GM19239 (cell line): ENCODE data around the gene AKT3.
"Not testable (repeated sequence)": the region's sequence is repeated elsewhere in the genome, so short reads cannot be mapped to it uniquely, and the experiment has no call there.

ENCODE experiments used
- DNase-seq: peaks from one replicate; pipeline ENCODE4 v3.0.0; 2011; ENCODE audit warnings: low spot score; ENCODE audit not compliant: insufficient read length
- FAIRE-seq: peaks from 2 replicates; lab custom pipeline; 2011; peaks lifted over from hg19 to GRCh38; lab: Jason Lieb, UNC

Gene AKT3

GRCh38 chr1:243842978-243843511, 7.0 kb downstream of the AKT3 start:
- FAIRE-seq (no peak), DNase-seq (no peak)

DNA sequence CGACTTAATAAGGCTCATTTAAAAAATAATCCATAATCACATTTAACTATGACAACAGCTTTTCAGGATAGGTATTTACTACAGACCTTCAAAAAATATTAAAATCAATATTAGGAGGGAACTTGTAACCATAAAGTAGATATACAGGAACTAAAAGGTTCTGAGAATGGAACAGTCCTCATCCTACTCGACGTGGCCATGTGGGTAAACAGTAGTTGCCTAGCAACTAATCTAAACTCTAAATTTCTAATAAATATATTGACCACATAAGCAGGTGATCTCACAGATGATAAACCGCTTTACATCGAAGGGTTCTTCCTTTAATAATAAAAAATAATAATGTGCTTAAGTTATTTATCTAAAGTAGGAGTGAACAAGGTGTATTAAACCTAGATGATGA, 7.9 kb downstream of the AKT3 start:
- no peak for FAIRE-seq
- DNase-seq: no peak

GRCh38 chr1:243841507-243841906, 8.5 kb downstream of the AKT3 start:
- FAIRE-seq (peak; percentile 26), DNase-seq (no peak)

GRCh38 chr1:243837907-243838535, 12.0 kb downstream of the AKT3 start:
- DNase-seq: no peak
- no peak for FAIRE-seq

DNA sequence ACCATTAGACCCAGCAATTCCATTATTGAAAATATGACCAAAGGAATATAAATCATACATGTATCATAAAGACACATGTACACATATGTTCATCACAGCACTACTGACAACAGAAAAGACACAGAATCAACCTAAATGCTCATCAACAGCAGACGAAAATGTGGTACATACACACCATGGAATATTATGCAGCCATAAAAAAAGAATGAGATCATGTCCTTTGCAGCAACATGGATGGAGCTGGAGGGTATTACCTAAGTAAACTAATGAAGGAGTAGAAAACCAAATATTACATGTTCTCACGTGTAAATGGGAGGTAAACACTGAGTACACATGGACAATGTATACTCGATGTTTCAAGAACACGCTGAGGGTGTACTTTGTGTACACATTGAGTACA, 15.9 kb downstream of the AKT3 start:
- DNase-seq (no peak), FAIRE-seq (no peak)

- FAIRE-seq (peak; percentile 39), DNase-seq (no peak)
These were observed 18.6 kb downstream of the AKT3 start for GRCh38 chr1:243831463-243831862.

DNA sequence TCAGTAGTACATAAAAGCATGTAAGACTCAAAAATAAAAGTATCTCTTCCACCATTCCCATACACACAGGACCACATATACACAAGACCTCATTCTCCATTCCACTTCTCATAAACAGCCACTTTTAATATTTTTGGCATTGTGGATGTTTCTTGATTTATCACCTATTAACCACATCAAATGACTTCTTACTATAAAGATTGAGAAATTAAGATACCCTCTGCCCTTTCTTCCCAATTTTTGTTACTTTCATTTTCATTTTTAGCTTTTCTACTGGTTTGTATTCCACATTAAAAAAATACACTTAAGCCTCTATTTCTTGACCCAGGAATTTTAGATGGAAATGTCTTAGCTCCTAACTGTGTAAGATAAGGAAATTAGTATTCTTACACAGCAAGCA, 22.8 kb downstream of the AKT3 start:
- DNase-seq (no peak), FAIRE-seq (peak; percentile 66)

DNA sequence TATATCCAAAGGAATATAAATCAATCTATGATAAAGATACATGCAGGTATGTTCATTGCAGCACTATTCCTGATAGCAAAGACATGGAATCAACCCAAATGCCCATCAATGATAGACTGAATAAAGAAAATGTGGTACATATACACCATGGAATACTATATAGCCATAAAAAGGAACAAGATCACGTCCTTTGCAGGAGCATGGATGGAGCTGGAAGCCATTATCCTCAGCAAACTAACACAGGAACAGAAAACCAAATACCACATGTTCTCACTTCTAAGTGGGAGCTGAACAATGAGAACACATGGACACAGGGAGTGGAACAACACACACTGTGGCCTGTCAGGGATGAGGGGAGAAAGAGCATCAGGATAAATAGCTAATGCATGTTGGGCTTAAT, 25.1 kb downstream of the AKT3 start:
- not testable (repeated sequence) for DNase-seq, FAIRE-seq

DNA sequence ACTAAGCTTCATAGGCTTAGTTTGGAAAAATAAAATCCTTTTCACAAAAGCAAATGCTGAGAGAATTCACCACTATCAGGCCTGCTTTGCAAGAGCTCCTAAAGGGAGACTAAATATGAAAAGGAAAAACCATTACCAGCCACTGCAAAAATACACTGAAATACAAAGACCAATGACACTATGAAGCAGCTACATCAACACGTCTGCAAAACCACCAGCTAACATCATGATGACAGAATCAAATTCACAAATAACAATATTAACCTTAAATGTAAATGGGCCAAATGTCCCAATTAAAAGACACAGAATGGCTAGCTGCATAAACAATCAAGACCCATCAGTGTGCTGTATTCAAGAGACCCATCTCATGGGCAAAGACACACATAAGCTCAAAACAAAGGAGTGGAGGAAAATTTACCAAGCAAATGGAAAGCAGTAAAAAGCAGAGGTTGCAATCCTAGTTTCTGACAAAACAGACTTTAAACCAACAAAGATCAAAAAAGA, 28.8 kb downstream of the AKT3 start:
- FAIRE-seq (no peak), DNase-seq (no peak)

DNA sequence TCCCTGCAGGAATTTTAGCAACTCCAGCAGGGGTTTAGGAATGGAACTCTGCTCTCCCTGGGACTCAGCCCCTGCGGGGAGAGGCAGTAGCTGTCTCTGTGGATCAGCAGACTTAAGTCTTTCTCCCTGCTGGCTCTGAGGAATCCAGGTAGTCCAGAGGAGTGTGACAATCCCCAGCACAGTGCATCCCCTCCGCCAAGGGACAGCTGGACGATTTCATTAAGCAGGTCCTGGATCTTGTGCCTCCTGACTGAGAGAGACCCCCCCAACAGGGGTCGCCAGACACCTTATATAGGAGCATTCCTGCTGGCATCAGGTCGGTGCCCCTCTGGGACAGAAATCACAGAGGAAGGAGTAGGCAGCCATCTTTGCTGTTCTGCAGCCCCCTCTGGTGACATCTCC, 30.6 kb downstream of the AKT3 start:
- FAIRE-seq (no peak), DNase-seq (no peak)

- DNase-seq (no peak), FAIRE-seq (no peak)
These were observed 31.1 kb downstream of the AKT3 start for GRCh38 chr1:243818978-243819377.

DNA sequence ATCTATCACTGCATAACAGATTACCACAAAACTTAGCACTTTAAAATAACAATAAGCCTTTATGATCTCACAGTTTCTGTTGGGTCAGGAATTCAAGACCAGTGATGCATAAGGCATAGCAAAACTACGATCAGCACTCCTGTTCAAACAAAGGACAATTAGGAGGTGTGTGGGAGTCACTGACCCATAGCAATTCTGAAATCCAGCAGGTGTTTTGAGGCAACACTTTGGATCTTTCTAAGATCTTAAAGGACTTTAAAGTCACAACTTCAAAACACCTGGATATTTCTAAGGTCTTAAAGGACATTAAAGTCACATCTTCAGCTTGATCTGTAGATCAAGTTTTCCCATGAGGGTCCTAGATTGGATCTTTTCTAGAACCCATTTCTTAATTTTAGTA, 35.3 kb downstream of the AKT3 start:
- FAIRE-seq (no peak), DNase-seq (no peak)

- DNase-seq, FAIRE-seq: not testable (repeated sequence)
These were observed 42.7 kb downstream of the AKT3 start for GRCh38 chr1:243807346-243807745.

DNA sequence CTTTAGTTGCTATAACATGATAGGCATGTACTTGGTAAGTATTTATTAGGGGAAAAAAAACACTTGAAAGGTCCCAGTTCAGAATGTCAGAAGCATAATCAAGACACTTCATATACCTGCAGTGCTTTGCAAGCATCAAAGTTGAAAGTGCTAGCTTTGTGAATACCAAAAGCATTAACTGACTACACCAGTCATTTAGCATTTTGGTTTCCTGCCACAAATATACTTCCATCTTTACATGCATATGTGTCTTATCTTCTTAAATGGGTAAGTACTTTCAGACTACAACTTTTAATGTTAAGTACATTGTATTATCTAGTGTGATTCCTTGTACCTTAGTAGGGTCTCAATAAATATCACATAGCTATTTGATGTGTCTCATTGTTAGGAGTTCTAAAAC, 43.7 kb downstream of the AKT3 start:
- FAIRE-seq (no peak), DNase-seq (no peak)

DNA sequence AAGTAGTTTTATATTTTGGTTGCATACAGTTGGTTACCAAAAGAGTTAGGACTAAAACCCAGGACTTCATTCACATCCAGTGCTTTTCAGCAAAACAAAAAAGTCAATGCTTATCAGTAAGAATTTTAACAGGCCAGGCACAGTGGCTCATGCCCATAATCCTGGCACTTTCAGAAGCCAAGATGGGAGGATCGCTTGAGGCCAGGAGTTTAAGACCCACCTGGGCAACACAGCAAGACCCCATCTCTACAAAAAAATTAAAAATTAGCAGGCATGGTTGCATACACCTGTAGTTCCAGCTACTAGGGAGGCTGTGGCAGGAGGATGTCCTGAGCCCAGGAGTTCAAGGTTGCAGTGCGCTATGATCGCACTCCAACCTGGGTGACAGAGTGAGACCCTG, 47.3 kb downstream of the AKT3 start:
- FAIRE-seq: no peak
- DNase-seq: no peak

DNA sequence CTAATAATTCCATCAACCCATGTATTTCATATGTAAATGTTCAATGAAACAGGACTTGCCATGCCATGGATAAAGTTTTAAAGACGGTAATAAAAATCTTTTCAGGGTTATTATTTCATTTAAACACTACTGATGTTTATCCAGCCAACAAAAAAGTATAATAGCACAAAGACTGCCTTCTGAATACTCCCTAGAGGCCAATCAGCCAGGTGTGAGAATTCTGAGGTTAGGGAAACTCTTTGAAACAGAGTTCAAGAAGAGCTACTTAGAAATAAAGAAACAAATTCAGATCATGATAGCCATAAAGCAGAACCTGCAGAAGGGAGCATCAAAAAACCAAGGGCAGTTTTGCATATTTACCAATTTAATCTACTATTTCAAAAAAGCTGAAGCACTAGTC, 48.7 kb downstream of the AKT3 start:
- DNase-seq (no peak), FAIRE-seq (no peak)

- DNase-seq (no peak), FAIRE-seq (no peak)
These were observed 50.1 kb downstream of the AKT3 start for GRCh38 chr1:243799908-243800307.

- FAIRE-seq (no peak), DNase-seq (no peak)
These were observed 51.3 kb downstream of the AKT3 start for GRCh38 chr1:243798726-243799125.

DNA sequence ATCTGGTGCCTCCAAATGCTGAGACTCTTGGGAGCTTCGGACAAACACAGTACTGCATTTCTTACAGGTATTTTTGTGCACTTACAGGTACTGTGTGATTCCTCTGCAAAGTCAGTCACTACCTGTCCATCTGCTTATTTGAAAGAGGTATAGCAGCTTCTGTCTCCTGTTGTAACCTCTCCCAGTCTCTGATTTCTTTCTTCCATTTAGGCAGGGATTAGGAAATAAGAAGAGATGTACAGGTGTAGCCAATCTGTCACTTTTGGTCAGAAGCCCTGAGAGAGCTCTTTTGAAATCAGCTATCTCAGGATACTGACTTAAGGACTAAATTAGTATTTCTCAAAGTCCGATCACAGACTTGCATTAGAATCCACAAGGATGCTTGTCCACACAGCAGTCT, 54.0 kb downstream of the AKT3 start:
- no peak for FAIRE-seq
- DNase-seq: no peak

DNA sequence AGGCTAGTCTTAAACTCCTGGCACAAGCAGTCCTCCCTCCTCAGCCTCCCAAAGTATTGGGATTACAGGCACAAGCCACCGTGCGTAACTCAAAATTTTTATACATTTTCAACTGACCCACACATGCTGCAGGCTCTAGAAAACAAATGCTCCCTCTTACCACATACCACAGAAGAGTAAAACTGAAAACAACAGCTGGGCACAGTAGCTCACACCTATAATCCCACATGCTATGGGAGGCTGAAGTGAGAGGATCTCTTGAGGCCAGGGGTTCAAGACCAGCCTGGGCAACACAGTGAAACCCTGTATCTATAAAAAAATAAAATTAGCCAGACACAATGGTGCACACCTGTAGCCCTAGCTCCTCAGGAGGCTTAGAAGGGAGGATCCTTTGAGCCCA, 56.7 kb downstream of the AKT3 start:
- DNase-seq (no peak), FAIRE-seq (no peak)

GRCh38 chr1:243792891-243793290, 57.2 kb downstream of the AKT3 start:
- no peak for DNase-seq
- FAIRE-seq: no peak

DNA sequence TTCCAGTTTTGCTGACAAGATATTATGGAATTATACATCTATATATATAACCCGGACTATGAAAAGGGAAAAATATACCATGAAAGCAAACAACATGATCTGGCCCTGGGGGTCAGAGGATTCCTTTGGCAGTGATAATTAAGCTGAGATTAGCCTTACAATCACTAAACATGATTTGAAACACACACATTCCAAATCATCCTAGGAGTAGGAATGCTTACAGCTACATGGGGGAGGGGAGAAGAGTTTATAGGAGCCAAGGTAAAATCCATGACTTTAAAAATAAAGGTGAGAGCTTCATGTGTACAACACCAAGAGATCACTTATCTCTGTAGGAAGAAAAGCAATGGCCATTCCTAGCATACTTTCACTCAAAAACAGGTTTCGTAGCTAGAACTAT, 57.6 kb downstream of the AKT3 start:
- no peak for FAIRE-seq
- no peak for DNase-seq
